OCI-LY7 (cell line): ENCODE results near the gene UQCRFS1.

Experiments
- EZH2phosphoT487 ChIP-seq: fragments of 200-600 bp; sonication (generic); IDR thresholded peaks from 2 replicates; pipeline ENCODE4 v1.6.1; 2018; ENCODE audit warnings: low read depth, borderline replicate concordance, mild to moderate bottlenecking, mixed run types, antibody characterized with exemption, low read length, moderate library complexity, mixed read lengths
- TF ChIP-seq, protein P1 (sequence below): fragments of 200-600 bp; sonication (generic); conservative IDR thresholded peaks from 2 replicates; pipeline ENCODE4 v1.5.1; 2014; ENCODE audit warnings: mild to moderate bottlenecking, antibody characterized with exemption, low read length, moderate library complexity, mixed read lengths

DNA sequence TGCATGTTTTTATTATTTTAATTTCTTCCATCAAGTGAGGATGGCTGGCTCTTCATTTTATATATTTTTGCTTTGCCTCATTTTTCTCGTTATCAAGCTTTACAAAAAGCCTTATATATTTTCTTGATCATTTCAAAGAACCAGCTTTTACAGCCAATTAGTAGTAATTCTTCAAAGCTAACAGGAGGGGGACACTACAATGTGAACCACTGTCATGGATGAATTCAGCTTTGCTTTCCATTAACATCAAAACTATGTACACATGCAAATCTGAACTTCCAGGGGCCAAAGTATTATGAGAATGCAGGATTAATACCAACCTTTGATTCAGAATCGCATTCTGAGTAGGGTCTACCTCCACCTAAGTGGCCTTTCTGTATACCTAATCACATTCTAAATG, 11.1 kb downstream of the UQCRFS1 start:
- TF ChIP-seq, protein P1, sequence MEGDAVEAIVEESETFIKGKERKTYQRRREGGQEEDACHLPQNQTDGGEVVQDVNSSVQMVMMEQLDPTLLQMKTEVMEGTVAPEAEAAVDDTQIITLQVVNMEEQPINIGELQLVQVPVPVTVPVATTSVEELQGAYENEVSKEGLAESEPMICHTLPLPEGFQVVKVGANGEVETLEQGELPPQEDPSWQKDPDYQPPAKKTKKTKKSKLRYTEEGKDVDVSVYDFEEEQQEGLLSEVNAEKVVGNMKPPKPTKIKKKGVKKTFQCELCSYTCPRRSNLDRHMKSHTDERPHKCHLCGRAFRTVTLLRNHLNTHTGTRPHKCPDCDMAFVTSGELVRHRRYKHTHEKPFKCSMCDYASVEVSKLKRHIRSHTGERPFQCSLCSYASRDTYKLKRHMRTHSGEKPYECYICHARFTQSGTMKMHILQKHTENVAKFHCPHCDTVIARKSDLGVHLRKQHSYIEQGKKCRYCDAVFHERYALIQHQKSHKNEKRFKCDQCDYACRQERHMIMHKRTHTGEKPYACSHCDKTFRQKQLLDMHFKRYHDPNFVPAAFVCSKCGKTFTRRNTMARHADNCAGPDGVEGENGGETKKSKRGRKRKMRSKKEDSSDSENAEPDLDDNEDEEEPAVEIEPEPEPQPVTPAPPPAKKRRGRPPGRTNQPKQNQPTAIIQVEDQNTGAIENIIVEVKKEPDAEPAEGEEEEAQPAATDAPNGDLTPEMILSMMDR = 0 out of 2 replicates have a peak, but pooled peaks have one; percentile 39
- no peak for TF ChIP-seq EZH2phosphoT487
